ENCODE results near the gene L3MBTL4. TPM values are rescaled to one million over a fixed set of nuclear protein-coding genes. Genes with fewer than 3 reads are reported as not detected.

Gene L3MBTL4
- total RNA-seq, 2 experiments from 2014 or later = not detected

DNA sequence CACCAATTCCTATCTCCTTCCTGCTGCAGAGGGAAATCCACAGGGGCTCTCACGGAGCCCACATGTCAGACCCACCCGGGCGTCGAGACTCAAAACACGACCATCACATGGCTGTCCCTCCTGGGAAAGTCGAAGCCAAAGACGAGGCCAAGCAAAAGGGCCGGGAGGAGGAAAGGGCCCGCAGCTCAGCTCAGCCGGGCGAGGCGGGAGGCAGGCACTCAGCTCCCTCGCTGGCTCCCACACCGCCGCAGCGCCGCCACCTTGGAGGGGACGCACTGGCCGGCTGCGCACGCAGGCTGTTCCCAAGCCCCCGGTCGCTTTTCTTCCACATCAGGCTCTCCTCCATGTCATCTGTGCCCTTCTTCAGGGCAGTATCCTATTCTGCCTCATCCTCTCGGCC, 130.4 kb downstream of the L3MBTL4 start:
- no TSS peak for BruUV-seq (replicated peaks)
- ChIA-PET CTCF (ENCODE audit: unreplicated experiment) (no interaction called here), POLR2A (no interaction called here)
- Histone ChIP-seq H3K4me2 (ENCODE audit: low read length) (no peak overlapping the region), H3K4me3 (ENCODE audit: low read depth, low read length, poor library complexity, severe bottlenecking) (no peak overlapping the region), H3K9me2 (ENCODE audit: insufficient read depth, low read length) (no peaks in the 10 kb centered on the region), H3K79me2 (ENCODE audit: insufficient read depth, low read depth, low read length) (no peaks in the 10 kb centered on the region), H2AFZ (ENCODE audit: low read length) (no peak overlapping the region), H3K27ac (ENCODE audit: low read depth, low read length, poor library complexity, severe bottlenecking) (no peak overlapping the region), H3K4me1 (ENCODE audit: insufficient read depth, low read length, poor library complexity, severe bottlenecking) (no peaks in the 10 kb centered on the region), H3K9me3 (ENCODE audit: low read length) (no peaks in the 10 kb centered on the region), H3K36me3 (ENCODE audit: insufficient read depth, low read length) (no peaks in the 10 kb centered on the region), H4K20me1 (ENCODE audit: insufficient read depth, low read length) (no peaks in the 10 kb centered on the region)
- intact Hi-C loops (cut with micrococcal nuclease; ENCODE audit: unreplicated experiment) = no loop called here
- TF ChIP-seq, protein P1, sequence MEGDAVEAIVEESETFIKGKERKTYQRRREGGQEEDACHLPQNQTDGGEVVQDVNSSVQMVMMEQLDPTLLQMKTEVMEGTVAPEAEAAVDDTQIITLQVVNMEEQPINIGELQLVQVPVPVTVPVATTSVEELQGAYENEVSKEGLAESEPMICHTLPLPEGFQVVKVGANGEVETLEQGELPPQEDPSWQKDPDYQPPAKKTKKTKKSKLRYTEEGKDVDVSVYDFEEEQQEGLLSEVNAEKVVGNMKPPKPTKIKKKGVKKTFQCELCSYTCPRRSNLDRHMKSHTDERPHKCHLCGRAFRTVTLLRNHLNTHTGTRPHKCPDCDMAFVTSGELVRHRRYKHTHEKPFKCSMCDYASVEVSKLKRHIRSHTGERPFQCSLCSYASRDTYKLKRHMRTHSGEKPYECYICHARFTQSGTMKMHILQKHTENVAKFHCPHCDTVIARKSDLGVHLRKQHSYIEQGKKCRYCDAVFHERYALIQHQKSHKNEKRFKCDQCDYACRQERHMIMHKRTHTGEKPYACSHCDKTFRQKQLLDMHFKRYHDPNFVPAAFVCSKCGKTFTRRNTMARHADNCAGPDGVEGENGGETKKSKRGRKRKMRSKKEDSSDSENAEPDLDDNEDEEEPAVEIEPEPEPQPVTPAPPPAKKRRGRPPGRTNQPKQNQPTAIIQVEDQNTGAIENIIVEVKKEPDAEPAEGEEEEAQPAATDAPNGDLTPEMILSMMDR (conservative IDR thresholded peaks at IDR 0.05; ENCODE audit: low read length) = no peak
- TF ChIP-seq EZH2phosphoT487 (IDR thresholded peaks at IDR 0.05; ENCODE audit: borderline replicate concordance, low read depth, low read length) = no peak
- no peak for DNase-seq (ENCODE audit: low spot score)

DNA sequence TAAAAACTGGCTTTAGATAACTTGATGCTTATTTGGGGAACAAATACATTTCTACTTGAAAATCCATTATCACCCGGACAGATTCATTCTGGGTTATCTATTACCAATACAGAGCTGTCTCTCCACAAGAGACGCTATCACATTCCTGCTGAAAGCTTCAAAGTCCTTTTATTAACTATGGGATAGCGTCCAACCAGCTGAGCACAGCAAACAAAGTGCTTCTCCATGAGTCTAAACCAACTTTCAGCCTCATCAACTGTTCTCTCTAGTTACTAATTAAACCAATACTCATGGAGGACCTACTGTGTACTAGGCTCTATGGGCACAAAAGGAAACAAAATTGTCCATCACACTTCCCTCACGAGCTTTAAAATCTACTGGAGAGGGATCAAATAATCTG, 132.8 kb downstream of the L3MBTL4 start:
- H3K4me3 ChIP-seq (ENCODE audit: low read depth, low read length, poor library complexity, severe bottlenecking) = no peak overlapping the region
- H3K36me3 ChIP-seq (ENCODE audit: insufficient read depth, low read length) = no peaks in the 10 kb centered on the region
- no peaks in the 10 kb centered on the region for H3K9me2 ChIP-seq (ENCODE audit: insufficient read depth, low read length)
- no peaks in the 10 kb centered on the region for H3K79me2 ChIP-seq (ENCODE audit: insufficient read depth, low read depth, low read length)
- ChIA-PET CTCF (ENCODE audit: unreplicated experiment) (no interaction called here), POLR2A (no interaction called here)
- H2AFZ ChIP-seq (ENCODE audit: low read length) = no peak overlapping the region
- TF ChIP-seq, protein P1 (conservative IDR thresholded peaks at IDR 0.05; ENCODE audit: low read length) = no peak
- no peak for TF ChIP-seq EZH2phosphoT487 (IDR thresholded peaks at IDR 0.05; ENCODE audit: borderline replicate concordance, low read depth, low read length)
- no peaks in the 10 kb centered on the region for H3K4me1 ChIP-seq (ENCODE audit: insufficient read depth, low read length, poor library complexity, severe bottlenecking)
- BruUV-seq (replicated peaks) = no TSS peak
- no peaks in the 10 kb centered on the region for H3K9me3 ChIP-seq (ENCODE audit: low read length)
- no peaks in the 10 kb centered on the region for H4K20me1 ChIP-seq (ENCODE audit: insufficient read depth, low read length)
- H3K27ac ChIP-seq (ENCODE audit: low read depth, low read length, poor library complexity, severe bottlenecking) = no peak overlapping the region
- no peak overlapping the region for H3K4me2 ChIP-seq (ENCODE audit: low read length)
- no peak for DNase-seq (ENCODE audit: low spot score)
- intact Hi-C loops (cut with micrococcal nuclease; ENCODE audit: unreplicated experiment) = no loop called here

DNA sequence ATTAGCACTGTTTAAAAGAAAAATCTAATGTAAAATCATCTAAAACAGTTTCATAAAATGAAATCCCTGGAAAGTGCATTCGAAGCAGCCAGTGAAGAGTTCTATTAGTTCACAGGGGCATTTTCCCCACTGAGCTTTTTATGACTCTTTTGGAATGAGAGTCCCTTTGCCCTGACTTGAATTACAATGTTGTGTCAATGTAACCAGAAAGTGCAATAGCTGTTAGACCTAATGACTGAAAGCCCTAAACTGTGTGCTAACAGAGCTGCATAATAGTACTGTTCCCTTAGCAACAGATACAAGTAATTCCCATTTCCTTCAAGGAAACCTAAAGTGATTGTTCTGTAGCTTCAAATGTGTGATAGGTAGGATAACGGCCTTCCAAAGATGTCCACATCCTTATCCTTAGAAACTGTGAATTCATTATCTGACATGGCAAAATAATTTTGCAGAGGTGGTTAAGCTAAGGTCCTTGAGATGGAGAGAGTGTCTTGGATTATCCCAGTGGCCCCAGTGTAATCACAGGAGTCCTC, 134.4 kb downstream of the L3MBTL4 start:
- Histone ChIP-seq H3K9me2 (ENCODE audit: insufficient read depth, low read length) (no peaks in the 10 kb centered on the region), H4K20me1 (ENCODE audit: insufficient read depth, low read length) (no peaks in the 10 kb centered on the region), H3K4me1 (ENCODE audit: insufficient read depth, low read length, poor library complexity, severe bottlenecking) (no peaks in the 10 kb centered on the region), H3K4me3 (ENCODE audit: low read depth, low read length, poor library complexity, severe bottlenecking) (no peak overlapping the region), H3K36me3 (ENCODE audit: insufficient read depth, low read length) (no peaks in the 10 kb centered on the region), H3K79me2 (ENCODE audit: insufficient read depth, low read depth, low read length) (no peaks in the 10 kb centered on the region), H2AFZ (ENCODE audit: low read length) (no peak overlapping the region), H3K9me3 (ENCODE audit: low read length) (no peaks in the 10 kb centered on the region), H3K27ac (ENCODE audit: low read depth, low read length, poor library complexity, severe bottlenecking) (no peak overlapping the region), H3K4me2 (ENCODE audit: low read length) (no peak overlapping the region)
- BruUV-seq (replicated peaks) = no TSS peak
- intact Hi-C loops (cut with micrococcal nuclease; ENCODE audit: unreplicated experiment) = no loop called here
- DNase-seq (ENCODE audit: low spot score) = no peak
- TF ChIP-seq, protein P1 (conservative IDR thresholded peaks at IDR 0.05; ENCODE audit: low read length) = no peak
- no peak for TF ChIP-seq EZH2phosphoT487 (IDR thresholded peaks at IDR 0.05; ENCODE audit: borderline replicate concordance, low read depth, low read length)
- ChIA-PET CTCF (ENCODE audit: unreplicated experiment) (no interaction called here), POLR2A (interaction anchor here (0.6 to 1.3 kb wide), 2 partner anchors 13 to 1278 kb away, joined by 3 to 5 read pairs; no protein-coding TSS in a partner anchor)
